Inferior parietal cortex (tissue), 1 donor: ENCODE data around the gene PTTG2.

ENCODE experiments used
- DNase-seq: peaks from one replicate; pipeline ENCODE4 v3.0.0-alpha.2; 2016; ENCODE audit errors: extremely low spot score

Gene PTTG2

GRCh38 chr4:38008571-38009021 lies 48.4 kb downstream of the PTTG2 start:
- no peak for DNase-seq

- no peak for DNase-seq
Observed at GRCh38 chr4:38009421-38009820, 49.2 kb downstream of the PTTG2 start.

- no peak for DNase-seq
Observed at GRCh38 chr4:38009949-38010348, 49.8 kb downstream of the PTTG2 start.
